DOHH2 (cell line): ENCODE results near the gene SRP68.

Experiments
- EZH2phosphoT487 ChIP-seq: fragments of 200-600 bp; sonication (generic); IDR thresholded peaks from 2 replicates; pipeline ENCODE4 v1.6.1; 2017; ENCODE audit warnings: borderline replicate concordance, mild to moderate bottlenecking, antibody characterized with exemption, low read length, moderate library complexity, mixed read lengths
- TF ChIP-seq, protein P1 (sequence below): fragments of 200-600 bp; sonication (generic); IDR thresholded peaks from one replicate; pipeline ENCODE4 v1.5.1; 2014; ENCODE audit warnings: antibody characterized with exemption, mild to moderate bottlenecking, low read depth, low read length; ENCODE audit not compliant: poor library complexity, severe bottlenecking

DNA sequence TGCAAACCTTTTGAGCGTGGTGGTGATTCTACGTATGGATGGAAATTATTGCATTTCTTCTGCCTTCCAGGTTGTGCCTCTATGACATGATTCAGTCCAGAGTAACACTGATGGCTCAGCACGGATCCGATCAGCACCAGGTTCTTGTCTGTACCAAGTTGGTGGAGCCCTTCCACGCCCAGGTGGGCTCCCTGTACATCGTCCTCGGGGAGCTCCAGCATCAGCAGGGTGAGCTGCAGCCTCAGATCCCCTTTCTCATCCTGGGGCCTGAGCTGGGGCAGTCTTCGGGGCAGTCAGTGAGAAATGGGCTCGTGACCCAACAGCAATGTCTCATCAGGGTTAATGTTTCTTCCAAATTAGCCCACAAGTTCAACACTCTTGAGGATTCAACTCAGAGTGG is 80.9 kb downstream of the SRP68 start:
- TF ChIP-seq, protein P1, sequence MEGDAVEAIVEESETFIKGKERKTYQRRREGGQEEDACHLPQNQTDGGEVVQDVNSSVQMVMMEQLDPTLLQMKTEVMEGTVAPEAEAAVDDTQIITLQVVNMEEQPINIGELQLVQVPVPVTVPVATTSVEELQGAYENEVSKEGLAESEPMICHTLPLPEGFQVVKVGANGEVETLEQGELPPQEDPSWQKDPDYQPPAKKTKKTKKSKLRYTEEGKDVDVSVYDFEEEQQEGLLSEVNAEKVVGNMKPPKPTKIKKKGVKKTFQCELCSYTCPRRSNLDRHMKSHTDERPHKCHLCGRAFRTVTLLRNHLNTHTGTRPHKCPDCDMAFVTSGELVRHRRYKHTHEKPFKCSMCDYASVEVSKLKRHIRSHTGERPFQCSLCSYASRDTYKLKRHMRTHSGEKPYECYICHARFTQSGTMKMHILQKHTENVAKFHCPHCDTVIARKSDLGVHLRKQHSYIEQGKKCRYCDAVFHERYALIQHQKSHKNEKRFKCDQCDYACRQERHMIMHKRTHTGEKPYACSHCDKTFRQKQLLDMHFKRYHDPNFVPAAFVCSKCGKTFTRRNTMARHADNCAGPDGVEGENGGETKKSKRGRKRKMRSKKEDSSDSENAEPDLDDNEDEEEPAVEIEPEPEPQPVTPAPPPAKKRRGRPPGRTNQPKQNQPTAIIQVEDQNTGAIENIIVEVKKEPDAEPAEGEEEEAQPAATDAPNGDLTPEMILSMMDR: no peak
- TF ChIP-seq EZH2phosphoT487: no peak
